T-cell (primary cell): ENCODE data around the gene HOMER3. TPM values are rescaled to one million over a fixed set of nuclear protein-coding genes. Genes with fewer than 3 reads are reported as not detected.
"Not testable (repeated sequence)": the region's sequence is repeated elsewhere in the genome, so short reads cannot be mapped to it uniquely, and the experiment has no call there.

Experiments
- ATAC-seq, 4 experiments: fragments of 200-7000 bp in 3 of 4; fragments of 150-1000 bp in 1 of 4; cut with Tn5 transposase; replicated peaks in 1 of 4; 1 replicate in 3 of 4; 2 replicates in 1 of 4; pipeline ENCODE4 v1.10.0; 2021; ENCODE audit warnings: moderate library complexity in 3 of 4, mild to moderate bottlenecking in 2 of 4, moderate number of reproducible peaks in 1 of 4
- CTCF ChIA-PET, 2 donors: fragments of 300-600 bp; sonication (Branson Sonifier 250); formaldehyde crosslinking; loops; one replicate each; lab custom pipeline; 2022; ENCODE audit warnings: antibody characterized with exemption in 2 of 2; lab: Charles Lee
- POLR2A ChIA-PET, 2 donors: fragments of 300-600 bp; sonication (Branson Sonifier 250); formaldehyde crosslinking; loops; one replicate each; lab custom pipeline; 2022; ENCODE audit warnings: antibody characterized with exemption in 2 of 2; lab: Charles Lee
- DNase-seq, 35 experiments: peaks; one replicate each; pipeline versions ENCODE4 v3.0.0 to v3.0.0-alpha.2; 2013 to 2023
- H3K27ac ChIP-seq: one replicate; pipeline ENCODE4 v1.5.1; 2013; ENCODE audit warnings: low read length
- H3K27me3 ChIP-seq, 2 experiments: replicated peaks in 1 of 2; 1 replicate in 1 of 2; 2 replicates in 1 of 2; pipeline versions ENCODE4 v1.6.1 to v1.7.0; 2013; ENCODE audit warnings: low read length in 1 of 2, mixed read lengths in 1 of 2; ENCODE audit not compliant: control insufficient read depth in 2 of 2, insufficient read depth in 2 of 2; ENCODE audit errors: extremely low read depth in 1 of 2
- H3K36me3 ChIP-seq, 2 donors: 1 replicate in 1 of 2; 2 replicates in 1 of 2; pipeline versions ENCODE4 v1.6.1 to v1.7.0; 2013; ENCODE audit warnings: low read length in 1 of 2; ENCODE audit not compliant: control insufficient read depth in 2 of 2, insufficient read depth in 1 of 2; ENCODE audit errors: extremely low read depth in 1 of 2
- H3K4me1 ChIP-seq, 2 experiments: 1 replicate in 1 of 2; 2 replicates in 1 of 2; pipeline versions ENCODE4 v1.6.1 to v1.7.0; 2013; ENCODE audit warnings: low read length in 2 of 2, mixed read lengths in 1 of 2; ENCODE audit not compliant: insufficient read depth in 2 of 2, control insufficient read depth in 1 of 2; ENCODE audit errors: extremely low read depth in 1 of 2
- H3K4me3 ChIP-seq, 2 donors: 1 replicate in 1 of 2; 2 replicates in 1 of 2; pipeline versions ENCODE4 v1.5.1 to v1.7.0; 2013; ENCODE audit warnings: mild to moderate bottlenecking in 2 of 2, low read length in 1 of 2, moderate library complexity in 1 of 2; ENCODE audit not compliant: control insufficient read depth in 1 of 2; ENCODE audit errors: extremely low read depth in 1 of 2
- H3K9me3 ChIP-seq: 2 replicates; pipeline ENCODE4 v1.7.0; 2013
- H3K27ac Mint-ChIP-seq, 2 donors: one replicate each; pipeline ENCODE4 v1.8.0; 2020 to 2021; ENCODE audit warnings: mild to moderate bottlenecking in 2 of 2, mixed read lengths in 2 of 2
- H3K27me3 Mint-ChIP-seq, 2 donors: one replicate each; pipeline ENCODE4 v1.8.0; 2021 to 2022; ENCODE audit warnings: mixed read lengths in 2 of 2
- H3K36me3 Mint-ChIP-seq: one replicate; pipeline ENCODE4 v1.8.0; 2021; ENCODE audit warnings: mixed read lengths
- H3K4me1 Mint-ChIP-seq, 3 donors: one replicate each; pipeline ENCODE4 v1.8.0; 2020 to 2022; ENCODE audit warnings: mixed read lengths in 3 of 3, mild to moderate bottlenecking in 1 of 3
- H3K4me3 Mint-ChIP-seq, 3 donors: one replicate each; pipeline ENCODE4 v1.8.0; 2020 to 2022; ENCODE audit warnings: mild to moderate bottlenecking in 3 of 3, mixed read lengths in 3 of 3, moderate library complexity in 3 of 3
- H3K9me3 Mint-ChIP-seq, 3 donors: one replicate each; pipeline ENCODE4 v1.8.0; 2020 to 2022; ENCODE audit warnings: mixed read lengths in 3 of 3
- WGBS: methylation state at CpG from one replicate; pipeline ENCODE4 v1.1.5; 2013; ENCODE audit warnings: missing lambda C conversion rate; ENCODE audit not compliant: insufficient coverage; 5-methylcytosine and 5-hydroxymethylcytosine counted together
- total RNA-seq, 35 experiments: library from RNA in 6 of 35; stranded (reverse) in 6 of 35; fragments of 120-200 nt in 1 of 35; gene quantifications; one replicate each; pipeline versions ENCODE4 v1.2.1 to v1.2.4 and lab custom pipeline; 2013 to 2026

The HOMER3 gene
- total RNA-seq, 5 donors from 2014 or later (not counting 1 experiment from before 2014, with no cell fraction given): 0.93 to 1.9 (median 1.3) TPM

DNA sequence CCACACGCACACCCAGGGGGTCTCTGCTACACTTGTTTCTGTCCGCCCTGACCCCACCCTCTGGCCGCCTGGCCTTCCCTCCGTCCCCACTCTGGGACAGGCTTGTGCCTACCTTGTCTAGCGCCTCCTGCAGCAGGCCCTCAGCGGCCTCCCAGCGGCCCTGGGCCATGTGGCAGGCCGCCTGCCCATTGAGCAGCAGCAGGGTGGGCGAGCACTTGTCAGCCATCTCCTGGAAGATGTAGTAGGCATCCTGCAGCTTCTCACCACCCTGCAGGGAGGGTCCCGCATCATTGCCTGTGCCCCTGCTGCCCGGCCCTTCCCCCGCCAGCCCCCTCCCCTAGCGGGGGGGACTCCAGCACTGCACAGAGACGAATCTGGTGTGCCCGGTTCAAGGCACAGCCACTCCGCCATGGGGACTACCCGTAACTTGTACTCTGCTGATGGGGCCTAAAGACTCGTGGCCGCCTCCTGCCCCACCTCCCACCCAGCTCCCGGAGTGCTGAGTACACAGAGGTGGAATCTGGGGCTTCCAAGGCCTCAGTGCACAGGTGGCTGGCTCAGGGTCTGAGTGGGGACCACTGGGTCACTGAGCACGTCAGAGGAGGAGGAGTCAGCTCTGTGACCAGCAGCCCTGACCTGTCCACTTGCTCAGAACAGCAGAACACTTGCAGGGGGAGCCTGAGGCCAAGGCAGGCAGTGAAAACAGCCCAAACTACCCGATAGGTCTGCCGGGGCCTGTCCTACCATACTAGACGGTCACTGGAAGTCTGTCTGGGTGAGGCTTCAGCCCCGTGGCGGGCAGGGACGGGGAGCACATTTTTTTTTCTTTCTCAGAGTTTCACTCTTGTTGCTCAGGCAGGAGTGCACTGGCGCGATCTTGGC lies 37.6 kb downstream of the HOMER3 start:
- peaks cover 24% of the 10 kb centered on the region for H3K36me3 Mint-ChIP-seq
- H3K4me3 Mint-ChIP-seq: no peak overlapping the region
- no peak overlapping the region for H3K27ac Mint-ChIP-seq
- no peaks in the 10 kb centered on the region for H3K9me3 ChIP-seq
- no peaks in the 10 kb centered on the region for H3K9me3 Mint-ChIP-seq
- H3K4me1 ChIP-seq: no peaks in the 10 kb centered on the region
- H3K27ac ChIP-seq: no peak overlapping the region
- 89% methylated on average over 18 of the region's 29 CpGs for WGBS
- ATAC-seq (no peak), DNase-seq (no peak)
- H3K36me3 ChIP-seq: peaks cover 25 to 66% of the 10 kb centered on the region in 2 donors
- H3K27me3 Mint-ChIP-seq: no peaks in the 10 kb centered on the region
- CTCF ChIA-PET: interaction anchor here in 1 of 2 donors (0.5 kb wide), 1 partner anchor 217 kb away, joined by 4 read pairs; no protein-coding TSS in a partner anchor
- H3K4me3 ChIP-seq: no peak overlapping the region
- POLR2A ChIA-PET: no interaction called here
- H3K27me3 ChIP-seq: peaks cover 0 to 32% of the 10 kb centered on the region in 2 experiments
- no peaks in the 10 kb centered on the region for H3K4me1 Mint-ChIP-seq

DNA sequence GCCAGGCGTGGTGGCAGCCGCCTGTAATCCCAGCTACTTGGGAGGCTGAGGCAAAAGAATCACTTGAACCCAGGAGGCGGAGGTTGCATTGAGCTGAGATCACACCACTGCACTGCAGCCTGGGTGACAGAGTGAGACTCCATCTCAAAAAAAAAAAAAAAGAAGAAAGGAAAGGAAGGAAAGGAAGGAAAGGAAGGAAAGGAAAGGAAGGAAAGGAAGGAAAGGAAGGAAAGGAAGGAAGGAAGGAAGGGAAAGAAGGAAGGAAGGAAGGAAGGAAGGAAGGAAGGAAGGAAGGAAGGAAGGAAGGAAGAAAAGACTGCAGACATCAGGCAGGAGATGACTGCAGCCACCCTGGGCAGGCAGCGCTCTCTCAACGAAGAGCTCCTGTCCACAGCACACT lies 38.5 kb downstream of the HOMER3 start:
- H3K4me1 ChIP-seq, H3K9me3 ChIP-seq, H3K4me3 Mint-ChIP-seq, H3K27ac ChIP-seq, POLR2A ChIA-PET, DNase-seq, H3K27ac Mint-ChIP-seq, H3K9me3 Mint-ChIP-seq, CTCF ChIA-PET, H3K4me1 Mint-ChIP-seq, H3K27me3 Mint-ChIP-seq, ATAC-seq, H3K4me3 ChIP-seq: not testable (repeated sequence)
- Histone ChIP-seq H3K36me3 (peaks cover 25 to 60% of the 10 kb centered on the region in 2 donors), H3K27me3 (peaks cover 0 to 32% of the 10 kb centered on the region in 2 experiments)
- WGBS: no CpG with 5 or more reads among the region's 5 CpGs
- peaks cover 24% of the 10 kb centered on the region for H3K36me3 Mint-ChIP-seq

DNA sequence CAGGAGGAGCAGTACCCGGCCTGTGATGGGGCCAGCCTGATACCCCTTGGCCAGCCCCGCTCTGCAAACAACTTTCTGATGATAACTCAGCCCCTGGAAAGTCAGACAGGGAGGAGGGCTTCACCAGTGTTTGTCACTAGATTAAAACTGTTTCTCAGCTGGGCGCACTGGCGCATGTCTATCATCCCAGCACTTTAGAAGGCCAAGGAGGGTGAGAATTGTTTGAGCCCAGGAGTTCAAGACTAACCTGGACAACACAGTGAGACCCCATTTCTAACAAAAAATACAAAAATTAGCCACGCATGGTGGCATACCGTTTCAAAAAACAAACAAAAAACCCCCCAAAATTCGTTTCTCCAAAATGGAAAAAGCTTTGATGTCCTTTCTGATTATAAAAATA lies 39.5 kb downstream of the HOMER3 start:
- POLR2A ChIA-PET: interaction anchor here in 1 of 2 donors (0.6 kb wide), 1 partner anchor 10 kb away, joined by 4 read pairs; no protein-coding TSS in a partner anchor
- Mint-ChIP-seq H3K9me3 (no peaks in the 10 kb centered on the region), H3K36me3 (peaks cover 24% of the 10 kb centered on the region), H3K4me1 (peaks cover 2 to 12% (median 9%) of the 10 kb centered on the region in 3 donors), H3K4me3 (no peak overlapping the region), H3K27me3 (peaks cover 10 to 16% of the 10 kb centered on the region in 2 donors), H3K27ac (no peak overlapping the region)
- no peak for DNase-seq
- Histone ChIP-seq H3K4me1 (peaks cover 0 to 2% of the 10 kb centered on the region in 2 experiments), H3K9me3 (no peaks in the 10 kb centered on the region), H3K27me3 (peaks cover 0 to 40% of the 10 kb centered on the region in 2 experiments), H3K4me3 (no peak overlapping the region), H3K36me3 (peaks cover 23 to 50% of the 10 kb centered on the region in 2 donors), H3K27ac (no peak overlapping the region)
- ATAC-seq: no peak
- CTCF ChIA-PET: no interaction called here
- 91% methylated on average over 2 of the region's 7 CpGs for WGBS

DNA sequence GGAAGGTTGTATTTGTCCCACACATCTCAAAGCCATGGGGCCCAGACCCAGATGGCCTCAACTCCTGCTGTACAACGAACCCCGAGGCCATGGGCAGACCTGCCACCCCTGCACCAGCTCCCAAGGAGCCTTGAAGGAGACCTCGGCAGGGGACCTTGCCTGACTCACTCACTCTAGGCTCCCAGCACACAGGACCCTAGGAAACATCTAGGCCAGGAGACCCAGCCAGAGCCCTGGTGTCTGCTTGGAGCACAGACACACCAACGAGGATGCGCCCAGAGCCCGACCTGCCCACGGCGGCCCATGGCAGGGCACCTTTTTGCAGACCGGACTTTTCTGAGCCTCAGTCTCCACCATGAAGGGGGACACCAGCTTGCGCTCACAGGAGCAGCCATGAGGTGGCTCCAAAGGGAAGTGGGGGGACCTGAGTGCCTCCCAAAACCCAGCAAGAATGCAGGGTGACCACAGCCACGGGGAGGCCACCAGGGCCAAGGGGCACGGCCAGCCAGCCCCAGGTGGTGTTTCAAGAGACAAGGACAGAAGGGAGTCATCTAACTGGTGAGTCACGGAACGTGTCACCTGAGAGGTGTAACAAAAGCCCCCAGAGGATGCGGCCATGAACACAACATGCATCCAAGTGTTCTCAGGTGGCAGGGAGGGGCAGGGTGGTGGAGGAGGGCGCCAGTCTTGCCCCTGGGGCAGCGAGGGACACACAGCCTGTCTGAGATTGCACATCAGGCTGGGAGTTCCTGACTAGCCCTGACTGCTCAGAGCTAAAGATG lies 40.1 kb downstream of the HOMER3 start:
- peaks cover 0 to 42% of the 10 kb centered on the region in 2 experiments for H3K27me3 ChIP-seq
- no peak for DNase-seq
- no peak overlapping the region for H3K27ac ChIP-seq
- H3K4me3 ChIP-seq: no peak overlapping the region
- peaks cover 0 to 4% of the 10 kb centered on the region in 2 experiments for H3K4me1 ChIP-seq
- H3K27me3 Mint-ChIP-seq: peaks cover 12 to 18% of the 10 kb centered on the region in 2 donors
- ChIA-PET POLR2A (no interaction called here), CTCF (no interaction called here)
- no peak overlapping the region for H3K4me3 Mint-ChIP-seq
- H3K27ac Mint-ChIP-seq: no peak overlapping the region
- H3K9me3 ChIP-seq: no peaks in the 10 kb centered on the region
- no peaks in the 10 kb centered on the region for H3K9me3 Mint-ChIP-seq
- H3K4me1 Mint-ChIP-seq: peaks cover 5 to 14% (median 10%) of the 10 kb centered on the region in 3 donors
- peaks cover 23 to 45% of the 10 kb centered on the region in 2 donors for H3K36me3 ChIP-seq
- ATAC-seq: no peak
- WGBS: 93% methylated on average over 16 of the region's 17 CpGs
- peaks cover 21% of the 10 kb centered on the region for H3K36me3 Mint-ChIP-seq

DNA sequence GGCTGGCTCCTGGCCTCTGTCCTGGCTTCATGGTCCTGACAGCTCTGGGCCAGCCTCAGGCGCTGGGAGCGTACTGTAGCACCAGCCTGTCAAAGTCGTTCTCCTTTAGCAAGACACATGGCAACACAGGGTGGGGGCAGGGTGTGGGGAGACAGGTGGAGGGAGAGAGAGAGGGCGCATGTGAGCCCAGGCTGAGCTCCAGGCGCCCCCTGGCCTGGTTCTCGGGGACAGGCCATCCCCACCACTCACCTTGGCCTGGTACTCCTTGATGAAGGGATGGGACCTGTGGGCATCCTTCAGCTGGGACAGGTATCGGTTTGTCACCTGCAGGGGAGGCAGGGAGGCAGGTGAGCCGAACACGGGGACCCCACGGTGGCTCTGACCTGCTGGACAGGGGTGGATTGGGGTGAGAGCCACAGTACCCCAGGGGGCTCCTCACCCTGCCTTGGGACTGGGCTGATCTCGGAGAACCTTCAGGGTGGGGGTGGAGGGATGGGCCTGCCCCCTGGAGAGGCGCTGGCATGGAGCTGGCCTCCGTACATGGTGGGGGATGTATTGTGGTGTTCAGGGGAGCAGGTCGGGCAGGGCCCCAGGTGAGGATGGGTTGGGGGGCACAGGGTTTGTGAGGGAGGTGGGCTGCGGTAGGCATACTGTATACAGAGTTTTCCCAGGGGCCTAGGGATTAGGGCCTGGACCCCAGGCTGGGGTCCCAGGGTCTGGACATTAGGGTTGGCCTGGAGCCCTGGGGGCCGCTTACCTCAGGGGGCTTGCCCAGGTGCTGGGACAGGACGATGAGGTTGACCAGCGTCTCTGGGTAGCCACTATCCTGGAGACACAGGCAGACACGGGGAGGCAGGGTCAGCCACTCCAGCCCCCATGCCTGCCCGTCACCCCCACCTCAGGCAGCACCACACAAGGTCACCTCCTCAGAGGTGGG lies 41.1 kb downstream of the HOMER3 start:
- peaks cover 22 to 38% of the 10 kb centered on the region in 2 donors for H3K36me3 ChIP-seq
- DNase-seq (no peak), ATAC-seq (no peak)
- CTCF ChIA-PET: no interaction called here
- H3K27me3 Mint-ChIP-seq: peaks cover 12 to 20% of the 10 kb centered on the region in 2 donors
- peaks cover 12% of the 10 kb centered on the region for H3K36me3 Mint-ChIP-seq
- no peak overlapping the region for H3K27ac Mint-ChIP-seq
- no peak overlapping the region for H3K4me3 Mint-ChIP-seq
- H3K4me1 ChIP-seq: peaks cover 0 to 10% of the 10 kb centered on the region in 2 experiments
- no peak overlapping the region for H3K27ac ChIP-seq
- H3K27me3 ChIP-seq: peaks cover 0 to 46% of the 10 kb centered on the region in 2 experiments
- WGBS: 95% methylated on average over 13 of the region's 20 CpGs
- no peaks in the 10 kb centered on the region for H3K9me3 ChIP-seq
- H3K9me3 Mint-ChIP-seq: no peaks in the 10 kb centered on the region
- POLR2A ChIA-PET: no interaction called here
- no peak overlapping the region for H3K4me3 ChIP-seq
- peaks cover 5 to 14% (median 12%) of the 10 kb centered on the region in 3 donors for H3K4me1 Mint-ChIP-seq
